Osteocyte (in vitro differentiated cells): Measurements from ENCODE around the gene PTPRM. TPM values are rescaled to one million over a fixed set of nuclear protein-coding genes. Genes with fewer than 3 reads are reported as not detected.
A peak's percentile ranks its signal among the peaks of the same experiment; 100 is the strongest.

ENCODE experiments used
- DNase-seq: peaks from one replicate; pipeline ENCODE4 v3.0.0; 2021; ENCODE audit warnings: mixed read lengths; ENCODE audit not compliant: unreplicated experiment; ENCODE audit errors: extremely low spot score
- H3K27ac Mint-ChIP-seq: one replicate; pipeline ENCODE4 v1.8.0; 2021; ENCODE audit warnings: mild to moderate bottlenecking, mixed read lengths; ENCODE audit not compliant: unreplicated experiment
- H3K27me3 Mint-ChIP-seq: one replicate; pipeline ENCODE4 v1.8.0; 2021; ENCODE audit warnings: mixed read lengths; ENCODE audit not compliant: unreplicated experiment
- H3K36me3 Mint-ChIP-seq: one replicate; pipeline ENCODE4 v1.8.0; 2021; ENCODE audit warnings: mixed read lengths; ENCODE audit not compliant: unreplicated experiment
- H3K4me1 Mint-ChIP-seq: one replicate; pipeline ENCODE4 v1.8.0; 2021; ENCODE audit warnings: mixed read lengths; ENCODE audit not compliant: unreplicated experiment
- H3K4me3 Mint-ChIP-seq: one replicate; pipeline ENCODE4 v1.8.0; 2021; ENCODE audit warnings: mild to moderate bottlenecking, moderate library complexity, mixed read lengths; ENCODE audit not compliant: unreplicated experiment
- H3K9me3 Mint-ChIP-seq: one replicate; pipeline ENCODE4 v1.8.0; 2021; ENCODE audit warnings: mixed read lengths; ENCODE audit not compliant: unreplicated experiment
- CTCF ChIP-seq: fragments of 200-600 bp; sonication (generic); IDR thresholded peaks from 2 replicates; pipeline ENCODE4 v1.5.0; 2021; ENCODE audit warnings: antibody characterized with exemption, mild to moderate bottlenecking, moderate library complexity
- long read RNA-seq: library from polyadenylated mRNA; unstranded; transcript quantifications from one replicate; pipeline ENCODE4 v2.0.0, GENCODE V29; 2021
- total RNA-seq: library from RNA; stranded (reverse); gene quantifications from 2 replicates; pipeline ENCODE4 v1.2.1, GENCODE V29; 2021

The PTPRM gene
- total RNA-seq = 105 and 117 TPM in 2 replicates
- long read RNA-seq, partial matches to known transcripts = 54 of 92 reads
- long read RNA-seq, other reads (novel, unspliced or antisense) = 38 of 92 reads

- Mint-ChIP-seq H3K27me3 (no peaks in the 10 kb centered on the region), H3K9me3 (no peaks in the 10 kb centered on the region), H3K4me1 (peaks cover 33% of the 10 kb centered on the region), H3K27ac (peak within 1 kb of the TSS; percentile 94), H3K36me3 (no peaks in the 10 kb centered on the region), H3K4me3 (peak within 1 kb of the TSS; percentile 83)
- peak; percentile 48 for TF ChIP-seq CTCF
- peak; percentile 94 for DNase-seq
These were observed at the start of gene PTPRM for GRCh38 chr18:7566567-7567473. Gene PTPRM (plus strand): TSS chr18:7567316. CDS start chr18:7567819, 503 bp downstream.

GRCh38 chr18:7517852-7518251 lies 49.3 kb upstream of the PTPRM start:
- Mint-ChIP-seq H3K4me1 (peaks cover under 1% of the 10 kb centered on the region), H3K4me3 (no peak overlapping the region), H3K36me3 (no peaks in the 10 kb centered on the region), H3K9me3 (no peaks in the 10 kb centered on the region), H3K27me3 (peaks cover 24% of the 10 kb centered on the region), H3K27ac (no peak overlapping the region)
- no peak for TF ChIP-seq CTCF
- DNase-seq = no peak

- Mint-ChIP-seq H3K4me3 (no peak overlapping the region), H3K27me3 (peaks cover 24% of the 10 kb centered on the region), H3K36me3 (no peaks in the 10 kb centered on the region), H3K27ac (no peak overlapping the region), H3K4me1 (peaks cover 8% of the 10 kb centered on the region), H3K9me3 (no peaks in the 10 kb centered on the region)
- no peak for TF ChIP-seq CTCF
- DNase-seq = no peak
These were observed 46.8 kb upstream of the PTPRM start for GRCh38 chr18:7520200-7520785.

- Mint-ChIP-seq H3K27me3 (peaks cover 24% of the 10 kb centered on the region), H3K9me3 (no peaks in the 10 kb centered on the region)
These were observed 45.8 kb upstream of the PTPRM start for GRCh38 chr18:7521226-7521856.

More at GRCh38 chr18:7521226-7521856, 45.8 kb upstream of the PTPRM start:
- Mint-ChIP-seq H3K36me3 (no peaks in the 10 kb centered on the region), H3K4me1 (peaks cover 8% of the 10 kb centered on the region), H3K27ac (no peak overlapping the region), H3K4me3 (no peak overlapping the region)
- DNase-seq = no peak
- TF ChIP-seq CTCF = no peak
